HUES48 (cell line): ENCODE data around the gene DHX58.
A peak's percentile ranks its signal among the peaks of the same experiment; 100 is the strongest.

Experiments
- H3K27ac ChIP-seq: one replicate; pipeline ENCODE4 v1.7.0; 2013; ENCODE audit warnings: low read depth, low read length, inconsistent platforms
- H3K27me3 ChIP-seq: 2 replicates; pipeline ENCODE4 v1.6.1; 2013; ENCODE audit warnings: mild to moderate bottlenecking, low read length; ENCODE audit not compliant: control insufficient read depth, insufficient read depth
- H3K36me3 ChIP-seq: 2 replicates; pipeline ENCODE4 v1.6.1; 2013; ENCODE audit warnings: low read length; ENCODE audit not compliant: control insufficient read depth, insufficient read depth
- H3K4me1 ChIP-seq: 2 replicates; pipeline ENCODE4 v1.6.1; 2013; ENCODE audit warnings: mild to moderate bottlenecking, low read length; ENCODE audit not compliant: control insufficient read depth, insufficient read depth
- H3K4me3 ChIP-seq: 2 replicates; pipeline ENCODE4 v1.5.1; 2013; ENCODE audit warnings: mild to moderate bottlenecking, low read depth, low read length
- H3K9ac ChIP-seq: 2 replicates; pipeline ENCODE4 v1.6.1; 2013; ENCODE audit warnings: mild to moderate bottlenecking, low read depth, low read length, moderate library complexity
- H3K9me3 ChIP-seq: 2 replicates; pipeline ENCODE4 v1.6.1; 2013; ENCODE audit warnings: low read length; ENCODE audit not compliant: control insufficient read depth, insufficient read depth

DHX58 gene

DNA sequence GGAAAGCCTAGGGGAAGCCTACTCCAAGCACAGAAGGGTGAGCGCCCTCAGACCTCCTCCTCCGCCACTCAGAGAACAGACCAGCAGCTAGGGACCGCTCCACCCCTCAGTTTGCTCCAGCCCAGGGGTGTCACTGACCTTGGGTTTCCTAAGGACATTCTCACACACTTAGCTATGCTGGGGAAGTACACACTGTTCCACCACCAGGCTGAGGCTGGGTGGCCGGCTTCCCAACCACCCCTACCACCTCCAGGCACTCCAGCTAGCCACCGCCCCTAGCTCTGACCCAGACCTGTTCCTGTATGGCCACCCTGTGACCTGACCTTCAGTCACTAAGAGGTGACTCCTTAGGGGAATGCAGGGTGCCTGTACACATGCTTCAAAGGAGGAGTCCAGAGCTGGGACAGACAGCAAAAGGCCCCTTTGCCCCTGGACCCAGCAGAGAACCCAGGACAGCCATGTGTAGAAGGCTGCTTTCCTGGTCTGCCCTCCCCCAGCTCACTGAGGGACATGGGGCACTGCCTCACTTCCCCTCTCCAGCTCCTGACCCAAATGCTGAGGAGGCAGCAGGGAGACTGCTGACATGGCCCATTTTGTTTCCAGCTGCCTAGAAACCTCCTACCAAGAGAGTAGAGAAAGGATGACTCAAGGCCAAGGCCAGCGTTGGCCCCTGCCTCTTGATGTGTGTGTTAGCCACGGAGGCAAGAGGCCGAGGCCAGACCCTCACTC, 16.8 kb upstream of the DHX58 start:
- 0 out of 2 replicates have a peak, but pooled peaks cover 5% of the 10 kb centered on the region for H3K4me1 ChIP-seq
- no peak overlapping the region for H3K27ac ChIP-seq
- H3K27me3 ChIP-seq: no peaks in the 10 kb centered on the region
- H3K9ac ChIP-seq: no peak overlapping the region
- H3K36me3 ChIP-seq: peaks cover 56% of the 10 kb centered on the region
- no peak overlapping the region for H3K4me3 ChIP-seq
- no peaks in the 10 kb centered on the region for H3K9me3 ChIP-seq

- no peaks in the 10 kb centered on the region; the same call in 1 of the 2 replicates for H3K4me1 ChIP-seq
- H3K9me3 ChIP-seq: no peaks in the 10 kb centered on the region
- H3K27ac ChIP-seq: no peak overlapping the region
- H3K4me3 ChIP-seq: no peak overlapping the region
- H3K36me3 ChIP-seq: peaks cover 56% of the 10 kb centered on the region
- H3K9ac ChIP-seq: no peak overlapping the region
- no peaks in the 10 kb centered on the region for H3K27me3 ChIP-seq
These were observed 14.9 kb upstream of the DHX58 start for GRCh38 chr17:42127414-42127813.

DNA sequence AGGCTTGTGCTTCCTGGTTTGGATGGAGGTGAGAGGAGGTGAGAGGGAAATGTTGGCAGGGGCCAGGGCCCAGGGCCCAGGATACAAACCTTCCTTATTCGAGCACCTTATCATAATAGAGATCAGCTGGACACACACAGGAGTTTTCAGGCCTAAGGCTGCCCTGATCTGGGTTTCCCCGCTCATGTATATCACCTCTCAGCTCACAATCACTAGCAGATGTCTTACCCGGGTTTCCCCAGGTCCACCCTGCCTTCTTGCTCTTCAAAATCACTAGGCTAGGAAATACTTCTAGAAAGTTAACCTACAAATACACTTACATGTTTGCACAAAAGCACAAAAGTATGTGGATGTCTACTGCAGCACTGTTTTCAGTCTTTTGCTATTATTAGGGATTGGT, 14.3 kb upstream of the DHX58 start:
- no peak overlapping the region for H3K9ac ChIP-seq

GRCh38 chr17:42125565-42125964, 13.1 kb upstream of the DHX58 start:
- Histone ChIP-seq H3K27me3 (no peaks in the 10 kb centered on the region), H3K4me1 (peaks cover 9% of the 10 kb centered on the region; the same call in 1 of the 2 replicates), H3K9ac (no peak overlapping the region), H3K27ac (no peak overlapping the region), H3K9me3 (no peaks in the 10 kb centered on the region), H3K36me3 (peaks cover 54% of the 10 kb centered on the region), H3K4me3 (no peak overlapping the region)

More for the DNA sequence above, 14.3 kb upstream of the DHX58 start:
- H3K36me3 ChIP-seq: peaks cover 56% of the 10 kb centered on the region
- H3K4me3 ChIP-seq: no peak overlapping the region
- peaks cover 5% of the 10 kb centered on the region; the same call in 1 of the 2 replicates for H3K4me1 ChIP-seq
- no peak overlapping the region for H3K27ac ChIP-seq
- H3K27me3 ChIP-seq: no peaks in the 10 kb centered on the region
- no peaks in the 10 kb centered on the region for H3K9me3 ChIP-seq

DNA sequence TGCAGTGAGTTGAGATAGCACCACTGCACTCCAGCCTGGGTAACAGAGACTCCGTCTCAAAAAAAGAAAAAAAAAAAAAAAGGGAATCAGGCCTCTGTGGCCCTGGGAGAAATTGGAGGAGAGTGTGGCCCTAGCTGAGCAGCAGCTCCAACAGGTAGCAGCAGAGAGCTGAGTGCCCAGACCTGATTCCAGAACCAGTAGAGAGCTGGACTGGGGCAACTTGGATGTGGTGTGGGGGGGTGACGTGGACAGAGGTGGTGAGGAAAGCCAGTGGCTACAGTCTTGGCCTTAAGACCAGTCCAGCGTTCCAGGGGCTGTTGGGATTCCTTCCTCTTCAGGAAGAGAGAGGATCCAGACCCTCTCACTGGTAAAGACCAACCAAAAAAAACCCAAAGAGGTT, 11.7 kb upstream of the DHX58 start:
- Histone ChIP-seq H3K9ac (no peak overlapping the region), H3K27me3 (no peaks in the 10 kb centered on the region), H3K4me3 (no peak overlapping the region), H3K36me3 (peaks cover 50% of the 10 kb centered on the region), H3K9me3 (no peaks in the 10 kb centered on the region), H3K27ac (no peak overlapping the region), H3K4me1 (peaks cover 14% of the 10 kb centered on the region; the same call in 1 of the 2 replicates)

DNA sequence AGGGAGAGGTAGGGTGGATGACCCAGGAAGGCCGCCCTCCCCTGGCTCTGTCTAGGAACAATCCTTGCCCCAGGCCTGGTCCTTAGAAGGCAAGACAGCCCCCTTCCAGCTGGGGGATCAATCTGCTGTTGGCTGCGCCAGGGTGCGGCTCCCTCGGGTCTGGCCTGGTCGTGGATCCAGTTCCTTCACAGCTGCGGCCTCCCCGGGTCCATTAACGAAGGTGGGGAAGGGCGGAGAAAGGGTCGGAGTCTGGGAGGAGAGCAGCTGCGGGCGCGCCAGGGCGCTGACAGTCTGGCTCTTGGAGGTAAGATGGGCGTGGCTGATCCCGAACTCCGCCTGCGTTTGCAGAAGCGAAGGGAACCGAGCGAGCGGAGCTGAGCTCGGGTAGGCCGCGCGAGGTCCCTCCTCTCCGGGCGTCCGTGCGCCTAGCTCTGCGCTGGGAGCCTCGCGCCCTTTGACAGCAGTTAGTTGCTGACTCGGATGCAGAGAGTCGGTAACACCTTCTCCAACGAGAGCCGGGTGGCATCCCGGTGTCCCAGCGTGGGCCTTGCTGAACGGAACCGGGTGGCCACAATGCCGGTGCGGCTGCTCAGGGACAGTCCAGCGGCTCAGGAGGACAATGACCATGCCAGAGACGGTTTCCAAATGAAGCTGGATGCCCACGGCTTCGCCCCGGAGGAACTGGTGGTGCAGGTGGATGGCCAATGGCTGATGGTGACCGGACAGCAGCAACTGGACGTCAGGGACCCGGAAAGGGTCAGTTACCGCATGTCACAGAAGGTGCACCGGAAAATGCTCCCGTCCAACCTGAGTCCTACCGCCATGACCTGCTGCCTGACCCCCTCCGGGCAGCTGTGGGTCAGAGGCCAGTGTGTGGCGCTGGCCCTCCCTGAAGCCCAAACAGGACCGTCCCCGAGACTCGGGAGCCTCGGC, 10.1 kb upstream of the DHX58 start, which contains the start of gene HSPB9:
HSPB9 (plus strand) TSS at position 434 of the 933 bp plus-strand sequence; CDS start at position 481, 47 bp downstream.
- Histone ChIP-seq H3K4me3 (peak within 1 kb of the TSS; percentile 27; the same call in 1 of the 2 replicates), H3K36me3 (peaks cover 44% of the 10 kb centered on the region), H3K9me3 (no peaks in the 10 kb centered on the region), H3K27me3 (no peaks in the 10 kb centered on the region), H3K9ac (no peak within 1 kb of the TSS), H3K4me1 (peaks cover 14% of the 10 kb centered on the region; the same call in 1 of the 2 replicates), H3K27ac (no peak within 1 kb of the TSS)

GRCh38 chr17:42120770-42121769, 8.6 kb upstream of the DHX58 start, which contains the start of gene KAT2A:
KAT2A (minus strand) TSS chr17:42121367; CDS start chr17:42121304, 63 bp downstream.
- H3K9me3 ChIP-seq: no peaks in the 10 kb centered on the region
- H3K4me3 ChIP-seq: peak within 1 kb of the TSS; percentile 47
- H3K9ac ChIP-seq: no peak within 1 kb of the TSS
- H3K4me1 ChIP-seq: peaks cover 14% of the 10 kb centered on the region; the same call in 1 of the 2 replicates
- H3K27ac ChIP-seq: peak within 1 kb of the TSS; percentile 91
- peaks cover 44% of the 10 kb centered on the region for H3K36me3 ChIP-seq
- H3K27me3 ChIP-seq: no peaks in the 10 kb centered on the region

GRCh38 chr17:42120161-42120769, 7.8 kb upstream of the DHX58 start:
- Histone ChIP-seq H3K27ac (no peak overlapping the region), H3K36me3 (peaks cover 45% of the 10 kb centered on the region), H3K27me3 (no peaks in the 10 kb centered on the region), H3K9ac (no peak overlapping the region), H3K9me3 (no peaks in the 10 kb centered on the region), H3K4me1 (peaks cover 14% of the 10 kb centered on the region; the same call in 1 of the 2 replicates), H3K4me3 (peak overlapping the region; percentile 47)

DNA sequence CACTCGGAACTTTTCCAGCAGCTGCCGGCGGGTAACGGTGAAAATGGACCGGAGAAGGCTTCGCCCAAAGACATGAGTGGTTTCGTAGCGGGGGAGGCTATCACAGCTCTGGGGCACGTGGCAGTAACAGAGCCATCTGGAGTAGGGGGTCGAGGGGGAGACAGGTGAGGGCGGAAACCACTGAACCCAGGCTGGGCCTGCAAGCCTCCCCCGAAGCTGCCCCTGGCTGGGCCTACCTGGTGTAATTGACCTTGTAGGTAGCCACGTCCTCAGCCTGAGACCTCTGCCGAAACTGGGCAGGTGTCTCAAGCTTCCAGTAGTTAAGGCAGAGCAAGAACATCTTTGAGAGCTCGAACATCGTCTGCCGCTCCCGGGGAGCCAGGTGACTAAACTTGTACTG, 6.8 kb upstream of the DHX58 start:
- no peaks in the 10 kb centered on the region for H3K9me3 ChIP-seq
- no peak overlapping the region for H3K9ac ChIP-seq
- H3K27me3 ChIP-seq: no peaks in the 10 kb centered on the region
- H3K4me1 ChIP-seq: peaks cover 14% of the 10 kb centered on the region; the same call in 1 of the 2 replicates
- no peak overlapping the region for H3K27ac ChIP-seq
- peaks cover 49% of the 10 kb centered on the region for H3K36me3 ChIP-seq
- no peak overlapping the region for H3K4me3 ChIP-seq
